NCI-H748 treated with DMSO at 0.1 percent for 48 hours (cell line): Measurements from ENCODE around the gene GNAT2.
A peak's percentile ranks its signal among the peaks of the same experiment; 100 is the strongest.

Source experiments
- DNase-seq: peaks from one replicate; lab custom pipeline; 2025; lab: John Stamatoyannopoulos, UW

GNAT2 gene

DNA sequence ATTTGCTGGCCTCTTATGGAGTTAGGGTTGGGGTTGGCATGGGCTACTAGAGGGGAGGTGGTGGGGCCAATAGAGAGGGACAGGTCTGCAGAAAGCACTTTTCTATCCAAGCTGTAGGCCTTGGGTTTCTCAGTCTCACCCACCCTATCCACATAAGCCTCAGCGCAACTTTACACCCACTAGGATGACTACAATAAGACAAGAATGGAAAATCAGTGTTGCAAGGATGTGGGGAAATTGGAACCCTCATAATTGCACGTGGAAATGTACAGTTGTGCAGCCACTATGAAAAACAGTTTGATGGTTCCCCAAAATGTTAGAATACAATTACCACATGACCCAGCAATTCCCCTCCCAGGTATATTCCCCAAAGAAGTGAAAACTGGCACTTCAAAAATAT lies 22.4 kb upstream of the GNAT2 start:
- no peak for DNase-seq

DNA sequence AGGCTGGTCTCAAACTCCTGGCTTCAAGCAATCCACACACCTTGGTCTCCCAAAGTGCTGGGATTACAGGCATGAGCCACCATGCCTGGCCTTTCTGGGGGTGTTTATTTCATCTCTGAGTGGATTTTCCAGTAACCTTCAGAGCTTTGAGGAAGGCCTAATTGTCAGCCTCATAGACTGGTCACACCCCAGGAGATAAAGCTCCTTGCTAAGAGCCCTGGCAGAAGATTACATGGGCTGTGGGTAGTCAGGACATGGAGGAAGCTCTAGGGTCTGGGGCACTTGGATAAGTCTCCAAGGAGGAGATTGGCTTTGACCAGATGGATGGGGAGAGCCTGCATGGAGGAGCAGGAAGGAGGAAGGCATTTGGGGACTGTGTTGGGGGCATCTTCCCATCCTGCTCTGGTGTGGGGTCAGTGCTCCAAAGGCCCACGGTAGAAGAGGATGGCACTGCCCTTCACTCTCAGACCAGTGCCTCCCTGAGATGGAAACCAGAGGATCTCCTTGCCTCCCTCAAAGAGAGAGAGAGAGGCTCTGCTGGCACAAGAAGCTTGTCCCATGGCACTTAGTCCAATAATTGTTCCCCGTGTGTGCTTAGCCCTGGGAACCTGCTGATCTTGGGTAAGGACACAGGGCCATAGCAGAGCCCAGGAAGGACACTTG lies 21.8 kb upstream of the GNAT2 start:
- DNase-seq: no peak

DNA sequence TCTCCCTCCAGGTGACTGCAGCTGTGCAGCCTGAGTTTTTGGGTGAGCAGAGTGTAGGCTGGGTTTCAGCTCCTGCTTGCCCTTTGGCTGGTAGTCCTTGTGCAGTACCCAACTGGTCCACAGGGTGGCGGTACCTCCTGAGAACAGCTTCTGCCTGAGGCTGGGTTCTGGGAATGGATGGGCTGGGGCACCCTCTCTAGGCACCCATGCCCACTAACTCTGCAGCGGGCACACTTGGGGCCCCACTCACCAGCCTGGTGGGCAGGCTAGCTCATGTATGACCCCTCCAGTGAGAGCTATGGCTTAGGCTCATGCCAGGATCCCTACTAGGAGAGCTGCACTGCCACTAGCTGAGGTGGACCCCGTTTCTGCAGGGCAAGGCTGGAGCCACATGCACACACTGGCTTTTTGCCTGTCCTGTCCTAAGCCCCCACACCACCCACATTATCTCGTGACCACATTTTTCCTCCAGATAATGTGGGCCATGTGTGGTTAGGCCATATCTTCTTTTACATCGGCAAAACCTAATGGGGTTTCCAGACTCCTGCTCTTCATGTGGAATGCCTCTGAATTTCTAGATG lies 21.0 kb upstream of the GNAT2 start:
- DNase-seq: peak; percentile 9

DNA sequence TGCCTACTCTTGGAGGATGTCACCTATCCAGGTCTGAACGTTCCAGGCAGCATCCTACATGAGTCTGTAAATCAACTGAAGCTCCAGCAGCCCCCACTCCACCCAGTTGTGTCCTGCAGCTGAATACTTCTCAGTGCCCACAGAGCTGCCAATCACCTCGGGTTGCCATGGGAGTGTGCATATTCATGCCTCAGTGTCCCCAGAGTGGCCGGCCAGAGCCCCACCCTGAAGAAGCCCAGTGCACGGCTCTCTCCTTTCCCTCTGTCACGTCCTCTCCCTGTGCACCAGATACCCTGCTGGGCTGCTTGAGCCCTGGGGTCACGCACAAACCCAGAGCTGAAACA lies 20.4 kb upstream of the GNAT2 start:
- DNase-seq: no peak

- DNase-seq: no peak
Measured at GRCh38 chr1:109639063-109639840, 19.8 kb upstream of the GNAT2 start.

DNA sequence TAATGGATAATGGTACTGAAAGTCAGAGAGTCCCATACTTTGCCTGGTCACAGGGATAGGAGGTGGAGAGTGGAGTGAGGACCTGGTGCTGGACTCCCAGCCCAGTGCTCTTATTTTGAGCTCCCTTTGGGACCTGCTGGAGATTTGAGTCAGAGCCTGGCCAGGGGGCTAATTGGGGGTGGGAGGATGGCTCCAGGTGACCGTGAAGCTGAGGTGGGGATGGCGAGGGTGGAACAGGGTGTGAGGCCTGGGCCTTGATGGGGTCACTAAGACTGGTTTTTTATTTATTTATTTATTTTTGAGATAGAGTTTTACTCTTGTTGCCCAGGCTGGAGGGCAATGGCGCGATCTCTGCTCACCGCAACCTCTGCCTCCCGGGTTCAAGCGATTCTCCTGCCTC lies 18.0 kb upstream of the GNAT2 start:
- no peak for DNase-seq

DNA sequence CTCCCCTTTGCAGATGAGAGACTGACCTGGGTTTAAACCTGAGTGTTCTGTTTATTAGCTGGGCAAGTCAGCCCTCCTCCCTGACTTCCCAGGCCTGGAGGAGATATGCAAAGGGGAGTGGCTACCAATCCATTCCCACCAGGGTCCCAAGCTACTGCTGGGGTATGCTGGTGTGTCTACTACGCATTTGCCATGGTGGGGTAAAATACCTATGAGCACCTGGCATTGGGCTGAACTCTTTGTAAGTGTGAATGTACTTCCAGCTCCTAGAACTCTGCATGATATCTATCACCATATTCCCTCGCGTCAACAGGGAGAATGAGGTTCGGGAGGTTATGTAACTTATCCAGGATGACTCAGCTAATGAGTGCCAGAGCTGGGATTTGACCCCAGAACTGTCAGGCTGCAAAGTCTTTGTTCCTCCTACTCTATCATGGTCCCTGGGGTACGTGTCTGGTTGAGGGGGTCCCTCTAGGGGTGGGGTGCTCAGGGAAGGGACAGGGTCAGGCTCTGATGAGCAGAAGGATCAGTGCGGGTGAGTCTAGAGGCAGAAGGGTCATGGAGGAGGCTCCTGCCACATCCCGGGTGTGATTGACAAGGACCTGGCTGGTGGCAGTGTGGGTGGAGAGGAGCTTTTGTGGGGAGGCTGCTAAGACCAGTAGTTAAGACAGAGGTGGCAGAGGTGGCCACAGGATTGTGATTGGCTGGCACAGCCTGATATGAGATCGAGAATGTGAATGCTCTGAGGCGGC lies 17.0 kb upstream of the GNAT2 start:
- no peak for DNase-seq

DNA sequence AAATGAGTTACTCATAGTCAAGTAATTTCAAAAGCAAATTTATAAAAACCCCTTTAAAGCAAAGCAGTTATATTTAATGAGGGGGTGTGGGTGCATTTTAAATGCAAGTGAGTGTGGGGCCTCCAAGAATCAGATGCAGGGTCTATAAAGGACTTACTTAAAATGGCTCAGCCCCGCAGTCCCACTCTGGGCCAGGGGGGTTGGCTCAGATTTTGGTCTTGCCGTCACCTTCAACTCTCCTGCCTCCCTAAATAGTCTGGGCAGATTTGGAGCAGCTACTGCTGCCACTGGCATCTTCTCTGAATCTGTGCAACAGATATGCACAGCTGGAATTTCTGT lies 16.4 kb upstream of the GNAT2 start:
- no peak for DNase-seq

DNA sequence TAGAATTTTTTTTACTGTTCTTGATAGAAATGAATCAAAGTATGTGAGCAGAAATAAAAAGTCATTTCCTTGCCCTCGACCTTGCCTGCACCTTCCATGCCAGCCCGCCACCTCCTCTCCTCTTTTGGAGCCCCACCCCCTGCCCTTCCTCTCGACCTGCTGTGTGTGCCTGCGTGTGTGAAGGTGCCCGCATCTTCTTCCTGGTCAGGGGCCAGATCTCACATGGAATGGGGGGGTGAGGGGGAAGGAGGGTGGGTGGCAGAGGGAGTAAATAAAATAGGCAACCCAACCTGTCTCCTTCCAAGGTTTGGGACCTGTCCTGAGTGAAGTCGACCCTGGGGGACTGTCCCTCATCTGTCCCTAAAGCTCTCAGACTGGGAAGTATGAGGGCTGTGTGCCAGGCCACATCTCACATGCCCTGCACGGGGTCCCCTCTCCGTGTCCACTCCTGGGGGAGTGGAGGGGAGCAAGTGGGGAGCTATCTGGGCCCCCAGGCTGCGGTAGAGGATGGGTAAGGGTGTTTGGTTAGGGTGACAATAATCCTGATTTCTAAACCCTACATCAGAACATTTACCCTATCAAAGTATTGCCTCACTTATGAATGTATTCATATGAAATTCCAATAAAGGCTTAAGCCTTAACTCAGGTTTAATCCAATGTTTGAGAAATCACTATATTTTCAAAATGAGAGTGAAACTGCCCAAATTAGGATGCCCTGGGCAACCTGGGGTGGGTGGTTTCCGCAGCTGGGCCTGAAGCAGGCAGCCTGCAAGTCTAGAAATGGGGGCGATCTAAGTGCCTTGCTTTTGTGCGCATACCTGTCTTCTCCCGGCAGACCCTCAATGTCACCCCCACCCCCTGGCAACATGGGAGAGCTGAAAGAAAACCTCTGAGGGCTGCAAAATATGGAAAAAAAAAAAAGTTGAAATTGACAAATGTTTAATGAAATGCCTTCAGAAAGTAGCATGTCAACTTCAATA lies 15.6 kb upstream of the GNAT2 start:
- DNase-seq: no peak

- no peak for DNase-seq
Measured at GRCh38 chr1:109634292-109634691, 14.9 kb upstream of the GNAT2 start.

DNA sequence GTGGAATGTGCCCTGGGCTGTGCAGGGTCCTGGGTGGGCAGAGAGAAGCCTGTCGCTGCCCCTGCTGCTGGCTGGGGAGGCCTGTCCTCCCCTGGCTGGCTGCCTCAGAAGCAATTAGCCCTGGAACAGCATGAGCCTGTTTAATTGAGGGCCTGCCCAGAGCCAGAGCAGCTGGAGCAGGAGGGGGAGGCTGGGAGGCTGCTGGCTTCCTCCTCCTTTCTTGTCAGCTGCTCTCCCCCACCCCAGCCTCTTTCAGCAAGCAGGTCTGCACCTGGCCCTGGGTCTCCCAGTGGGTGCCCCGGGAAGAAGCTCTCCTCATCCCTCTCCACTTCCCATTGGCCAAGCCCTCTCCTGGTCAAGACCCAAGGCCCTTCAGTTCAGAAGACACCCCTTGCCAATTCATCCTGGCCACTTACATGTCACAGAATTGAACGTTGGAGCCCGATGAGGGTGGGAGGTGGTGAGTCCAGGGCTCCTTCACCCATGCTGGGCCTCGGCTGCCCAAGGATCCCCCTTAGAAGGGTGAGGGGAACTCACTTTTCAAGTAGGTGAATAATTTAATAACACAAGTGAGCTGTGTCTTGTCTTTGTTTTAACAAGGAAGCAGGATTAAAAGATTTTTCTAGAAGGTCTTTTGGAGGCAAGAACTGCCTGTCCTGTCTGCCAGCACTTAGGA lies 13.4 kb upstream of the GNAT2 start:
- DNase-seq: no peak

- no peak for DNase-seq
Measured at GRCh38 chr1:109631513-109632505, 12.4 kb upstream of the GNAT2 start.

DNA sequence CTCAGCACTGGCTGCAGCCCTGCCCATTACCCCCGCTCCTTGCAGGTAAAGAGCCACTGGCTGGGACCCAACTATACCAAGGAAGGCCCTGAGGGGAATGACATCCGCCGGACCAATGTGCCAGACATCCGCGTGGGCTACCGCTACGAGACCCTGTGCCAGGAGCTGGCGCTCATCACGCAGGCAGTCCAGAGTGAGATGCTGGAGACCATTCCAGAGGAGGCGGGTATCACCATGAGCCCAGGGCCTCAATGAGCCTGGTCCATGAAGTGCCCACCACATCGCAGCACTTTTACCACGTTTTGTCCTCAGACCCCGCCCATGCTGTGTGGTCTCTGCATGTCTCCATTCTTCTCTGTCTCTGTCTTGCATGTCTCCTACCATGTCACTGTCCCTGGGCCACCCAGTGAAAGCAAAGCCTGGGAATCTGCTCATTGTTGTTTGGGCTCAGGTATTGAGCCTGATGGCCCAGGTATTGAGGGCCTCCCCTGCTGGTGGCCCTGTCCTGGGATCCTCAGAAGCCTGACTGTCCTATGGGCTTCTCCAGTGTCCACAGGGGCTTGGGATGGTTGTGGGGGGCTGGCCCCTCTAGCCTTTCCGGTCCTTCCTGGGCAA lies 11.6 kb upstream of the GNAT2 start:
- no peak for DNase-seq

GRCh38 chr1:109630081-109630897 lies 10.9 kb upstream of the GNAT2 start:
- DNase-seq: no peak

GRCh38 chr1:109629372-109630030 lies 10.1 kb upstream of the GNAT2 start:
- DNase-seq: no peak

DNA sequence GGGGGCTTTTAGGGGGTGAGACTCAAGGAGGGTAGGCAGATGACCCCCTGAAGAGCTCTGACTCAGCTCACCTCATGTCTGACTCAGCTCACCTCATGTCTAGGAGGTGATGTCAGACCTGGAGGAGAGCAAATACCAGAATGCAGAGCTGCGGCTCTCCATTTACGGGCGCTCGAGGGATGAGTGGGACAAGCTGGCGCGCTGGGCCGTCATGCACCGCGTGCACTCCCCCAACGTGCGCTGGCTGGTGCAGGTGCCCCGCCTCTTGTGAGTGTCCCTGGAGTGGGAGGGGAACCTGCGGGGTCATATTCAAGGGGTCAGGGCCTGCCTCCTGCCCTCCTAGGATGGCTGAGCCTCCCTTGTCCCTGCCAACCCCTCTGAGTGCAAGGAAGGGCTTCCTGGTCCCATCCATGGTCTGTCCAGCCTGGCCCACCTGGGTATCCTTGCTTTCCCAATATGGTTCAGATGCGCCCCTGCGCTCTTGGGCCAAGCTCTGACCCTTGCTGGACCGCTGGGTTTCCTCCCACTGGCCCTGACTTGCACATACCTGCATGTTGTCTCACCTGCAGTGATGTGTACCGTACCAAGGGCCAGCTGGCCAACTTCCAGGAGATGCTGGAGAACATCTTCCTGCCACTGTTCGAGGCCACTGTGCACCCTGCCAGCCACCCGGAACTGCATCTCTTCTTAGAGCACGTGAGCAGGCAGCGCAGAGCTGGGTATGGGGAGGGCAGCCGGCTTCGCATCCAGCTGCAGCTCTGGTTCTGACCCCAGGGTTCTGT lies 9.3 kb upstream of the GNAT2 start:
- no peak for DNase-seq

- no peak for DNase-seq
Measured at GRCh38 chr1:109627692-109628399, 8.4 kb upstream of the GNAT2 start.
